ENCODE results near the gene CEP78.

CEP78 gene

DNA sequence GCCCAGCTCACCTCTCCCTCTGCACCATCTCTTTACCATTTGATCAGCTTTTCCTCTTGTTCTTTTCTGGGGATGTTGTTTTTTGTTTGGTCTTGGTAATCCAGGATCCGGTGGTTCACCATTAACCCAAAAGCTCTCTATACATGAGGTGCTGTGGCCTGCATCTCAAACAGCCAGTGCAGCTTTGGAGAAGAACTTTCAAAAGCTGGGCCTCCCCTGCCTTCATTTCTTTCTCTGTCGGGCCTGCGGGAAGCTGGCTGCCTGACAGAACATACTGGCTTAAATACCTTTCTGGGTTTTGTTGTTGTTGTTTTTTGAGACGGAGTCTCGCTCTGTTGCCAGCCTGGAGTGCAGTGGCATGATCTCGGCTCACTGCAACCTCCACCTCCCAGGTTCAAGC, 73.2 kb downstream of the CEP78 start:
- no peak for DNase-seq (ENCODE audit: low spot score)

DNA sequence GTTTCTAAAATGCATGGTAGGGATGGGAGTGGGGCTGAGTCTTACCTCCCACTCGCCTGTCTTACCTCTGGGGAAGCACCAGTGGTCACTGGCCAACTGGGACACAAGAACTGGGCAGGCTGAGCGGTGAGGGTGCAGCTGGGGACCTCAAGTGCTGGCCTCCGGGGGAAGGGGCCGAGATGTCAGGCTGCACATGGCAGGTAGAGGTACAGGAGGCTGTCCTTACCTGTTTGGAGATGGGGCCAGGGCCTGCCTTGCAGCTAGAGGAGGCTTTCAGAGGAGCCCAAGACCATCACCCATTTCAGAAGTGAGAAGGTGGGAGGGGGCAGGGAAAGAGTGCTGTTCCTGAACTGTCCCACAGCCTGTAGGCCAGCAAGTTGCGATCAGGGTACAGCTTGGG, 75.2 kb downstream of the CEP78 start:
- no peak for DNase-seq (ENCODE audit: low spot score)

DNA sequence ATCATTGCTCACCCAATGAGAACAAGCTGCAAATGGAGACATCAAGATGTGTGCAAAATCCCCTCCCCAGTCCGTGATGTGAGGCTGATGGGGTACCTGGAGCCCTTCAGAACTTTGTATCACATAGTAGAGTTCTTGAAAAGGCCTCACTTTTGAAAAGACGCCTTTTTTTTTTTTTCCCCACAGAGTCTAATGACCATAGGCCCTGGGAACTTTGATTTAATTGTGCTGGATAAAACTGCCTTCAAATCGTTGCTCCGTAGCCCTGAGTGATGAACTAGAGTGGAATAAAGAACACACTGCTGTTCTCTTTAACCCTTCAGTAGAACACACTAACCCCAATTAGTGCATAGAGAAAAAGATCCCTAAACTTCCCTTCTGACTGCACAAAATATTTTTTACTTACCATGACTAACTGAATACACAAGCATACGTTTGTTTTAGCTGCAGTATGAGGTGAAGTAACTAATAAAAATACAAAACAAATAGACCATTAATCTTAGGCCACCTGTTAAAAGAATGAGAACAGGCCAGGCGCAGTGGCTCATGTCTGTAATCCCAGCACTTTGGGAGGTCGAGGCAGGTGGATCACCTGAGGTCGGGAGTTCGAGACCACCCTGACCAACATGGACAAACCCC, 76.1 kb downstream of the CEP78 start:
- DNase-seq (ENCODE audit: low spot score) = no peak

DNA sequence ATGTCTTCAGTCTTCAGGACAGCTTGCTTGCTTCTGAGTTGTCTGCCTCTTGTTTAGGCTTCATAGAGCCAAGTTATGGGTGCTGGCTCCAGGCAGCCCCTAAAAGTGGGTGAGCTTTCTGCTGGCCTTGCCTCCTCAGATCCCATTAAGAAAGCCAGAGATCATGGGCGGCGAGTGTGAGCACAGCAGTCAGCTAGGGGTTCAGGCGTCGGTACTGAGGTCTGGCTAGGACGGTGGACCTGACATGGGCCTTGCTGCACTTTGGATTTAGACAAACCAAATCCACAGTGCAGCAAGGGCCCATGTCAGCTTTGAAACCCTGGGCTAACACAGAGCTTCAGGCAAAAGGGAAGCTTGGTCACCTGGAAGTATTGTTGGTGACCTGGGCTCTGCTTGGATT, 78.7 kb downstream of the CEP78 start:
- no peak for DNase-seq (ENCODE audit: low spot score)

DNA sequence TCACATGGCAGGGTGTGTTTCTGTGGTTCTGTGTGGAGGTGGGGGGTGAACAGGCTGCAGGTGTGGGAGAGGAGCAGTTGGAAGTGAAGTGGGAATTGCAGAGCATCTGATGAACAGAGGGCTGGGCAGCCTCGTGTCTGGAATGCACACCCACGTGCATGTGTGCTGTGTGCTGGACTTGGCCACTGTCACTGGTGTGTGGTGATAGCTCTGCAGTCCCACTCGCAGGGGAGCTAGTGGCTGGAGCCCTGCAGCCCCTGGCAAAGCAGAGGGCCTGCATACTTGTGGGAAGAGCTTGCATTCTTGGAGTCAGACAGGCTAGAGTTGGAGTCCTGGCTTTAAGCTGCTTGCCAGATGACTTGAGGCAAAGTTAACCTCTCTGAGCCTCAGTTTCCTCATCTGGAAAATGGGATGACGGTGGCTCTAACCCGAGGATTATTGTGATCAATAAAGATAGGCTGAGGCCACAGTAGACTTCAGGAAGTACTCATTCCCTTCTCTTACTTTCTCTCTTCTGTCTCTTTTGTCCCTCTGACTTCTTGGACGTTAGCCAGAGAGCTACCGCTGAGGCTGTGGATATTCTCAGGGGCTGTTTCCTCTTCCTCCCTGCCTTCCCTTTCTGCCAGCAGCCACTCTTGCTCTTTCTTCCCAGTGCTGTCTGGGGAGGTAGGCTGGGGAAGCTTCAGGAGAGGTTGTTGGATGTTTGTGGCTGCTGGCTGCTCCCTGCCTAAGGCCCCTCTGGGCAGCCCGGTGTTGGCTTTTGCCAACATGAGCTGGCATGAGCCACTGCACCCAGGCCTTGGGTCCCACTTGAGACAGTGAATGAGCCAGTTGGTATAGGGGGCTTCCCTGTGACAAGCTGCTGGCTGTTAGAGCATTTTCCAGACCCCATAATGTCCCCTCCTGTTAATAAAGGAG, 79.3 kb downstream of the CEP78 start:
- no peak for DNase-seq (ENCODE audit: low spot score)

DNA sequence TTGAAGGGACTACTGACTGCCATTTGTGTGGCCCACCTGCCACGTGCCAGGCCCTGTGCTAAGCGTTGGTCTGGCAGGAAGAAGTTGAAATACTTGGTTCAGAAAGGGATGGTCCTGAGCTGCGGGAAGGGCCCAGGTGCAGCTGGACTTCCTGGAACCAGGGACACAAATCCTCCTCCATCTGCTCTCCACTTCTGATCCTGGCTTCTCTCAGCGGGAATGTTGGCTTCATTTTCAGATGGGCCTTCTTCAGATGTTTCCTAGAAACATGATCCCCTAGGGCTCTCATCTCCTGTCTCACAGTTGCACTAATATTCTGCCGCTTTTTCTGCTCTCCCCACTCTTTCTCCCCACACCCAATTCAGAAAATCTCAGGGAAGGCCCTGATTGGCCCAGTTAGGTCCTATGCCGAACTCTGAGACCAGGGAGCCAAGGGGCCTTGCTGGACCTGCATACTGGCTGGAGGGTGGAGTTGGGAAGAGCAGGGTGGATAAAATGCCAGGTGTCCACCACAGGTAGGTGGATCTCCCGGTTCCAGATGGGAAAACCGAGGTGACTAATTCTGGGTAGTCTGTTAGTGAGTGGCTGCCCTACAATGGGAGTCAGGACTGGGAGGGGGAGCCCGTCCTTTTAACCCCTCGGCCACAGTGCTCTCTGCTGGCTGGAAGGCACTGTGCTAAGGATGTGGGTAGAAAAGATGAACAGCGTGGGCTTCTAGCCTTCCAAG, 80.5 kb downstream of the CEP78 start:
- no peak for DNase-seq (ENCODE audit: low spot score)

DNA sequence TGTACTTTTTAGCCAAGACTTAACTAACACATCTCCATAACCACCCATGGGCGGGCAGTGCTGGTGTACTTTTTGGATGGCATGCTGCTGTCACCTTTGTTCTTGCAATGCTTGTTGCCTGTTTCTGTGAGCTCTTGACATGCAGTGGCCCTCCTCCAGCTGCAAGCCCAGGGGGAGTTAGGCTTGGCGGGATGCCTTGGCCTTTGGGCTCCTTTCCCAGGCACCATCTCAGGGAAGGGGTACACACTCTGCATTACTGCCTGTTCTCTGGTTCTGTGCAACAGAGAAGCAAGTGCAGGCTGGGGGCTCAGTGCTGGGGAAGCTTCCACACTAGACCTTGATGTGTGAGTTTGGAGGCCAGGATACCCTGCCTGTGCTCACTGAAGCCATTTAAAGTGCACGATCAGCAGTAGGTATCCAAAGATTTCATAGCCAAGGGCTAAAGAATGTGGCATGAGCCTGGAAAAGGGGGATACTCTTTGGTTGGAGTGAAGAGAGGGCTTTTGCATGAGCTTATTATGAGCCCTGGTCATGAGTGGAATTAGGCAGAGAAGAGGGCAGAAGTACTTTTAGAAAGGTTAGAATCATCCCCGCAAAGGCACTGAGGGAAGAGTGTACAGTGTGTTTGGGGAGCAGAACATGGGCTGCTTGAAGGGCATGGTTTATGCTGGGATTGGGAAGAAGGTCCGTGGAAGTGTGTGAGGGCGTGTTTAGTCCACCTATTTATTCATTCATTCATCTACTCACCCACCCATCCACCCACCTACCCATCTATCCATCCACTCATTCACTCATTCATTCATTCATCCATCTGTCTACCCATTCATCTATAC, 83.5 kb downstream of the CEP78 start:
- no peak for DNase-seq (ENCODE audit: low spot score)

DNA sequence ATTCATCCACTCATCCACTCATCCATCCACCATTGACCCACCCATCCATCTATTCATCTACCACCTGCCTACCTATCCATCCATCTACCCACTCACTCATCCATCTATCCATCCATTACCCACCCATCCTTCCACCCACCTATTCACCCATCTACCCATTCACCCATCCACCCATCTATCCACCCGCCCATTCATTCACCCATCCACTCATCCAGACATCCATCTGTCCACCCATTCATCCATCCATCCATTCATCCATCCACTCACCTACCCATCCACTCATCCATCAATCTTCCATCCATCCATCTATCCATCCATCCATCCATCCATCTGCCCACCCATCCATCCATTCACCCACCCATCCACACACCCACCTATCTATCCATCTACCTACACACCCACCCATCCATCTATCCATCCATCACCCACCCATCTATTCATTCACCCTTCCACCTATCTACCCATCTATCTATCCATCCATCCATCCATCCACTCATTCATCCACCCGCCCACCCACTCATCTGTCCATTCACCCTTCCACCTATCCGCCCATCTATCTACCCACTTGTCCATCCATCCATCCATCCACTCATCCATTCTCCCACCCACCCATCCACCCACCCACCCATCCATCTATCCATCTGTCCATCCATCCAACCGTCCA, 84.3 kb downstream of the CEP78 start:
- no peak for DNase-seq (ENCODE audit: low spot score)

DNA sequence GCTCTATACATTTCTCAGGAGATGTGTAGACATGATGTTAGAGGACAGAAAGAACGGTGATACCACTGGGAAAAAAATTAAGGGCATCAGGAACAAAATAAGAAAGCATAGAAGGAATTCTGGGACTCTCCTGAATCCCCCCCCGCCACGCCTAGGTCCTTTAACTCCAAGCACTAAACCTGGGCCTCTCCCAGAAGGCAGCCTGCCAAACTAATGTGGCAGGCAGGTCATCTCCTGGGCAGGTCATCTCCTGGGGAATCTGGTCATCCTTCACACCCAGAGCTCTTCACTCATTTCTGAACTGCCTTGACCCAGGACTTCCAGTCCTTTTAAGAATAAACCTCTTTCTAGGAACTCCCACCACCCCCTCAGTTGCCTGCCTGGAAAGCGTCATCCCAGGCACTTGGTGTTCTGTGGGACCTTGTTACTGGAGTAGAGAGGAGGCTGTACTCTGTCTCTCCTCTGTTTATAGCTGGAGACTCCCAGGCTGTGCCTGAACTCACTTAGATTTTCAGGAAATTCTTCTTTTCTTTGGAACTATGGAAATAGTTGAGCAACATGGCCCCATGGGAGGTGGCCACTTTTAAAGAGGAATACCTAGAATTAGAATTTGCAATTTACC, 85.1 kb downstream of the CEP78 start:
- no peak for DNase-seq (ENCODE audit: low spot score)

DNA sequence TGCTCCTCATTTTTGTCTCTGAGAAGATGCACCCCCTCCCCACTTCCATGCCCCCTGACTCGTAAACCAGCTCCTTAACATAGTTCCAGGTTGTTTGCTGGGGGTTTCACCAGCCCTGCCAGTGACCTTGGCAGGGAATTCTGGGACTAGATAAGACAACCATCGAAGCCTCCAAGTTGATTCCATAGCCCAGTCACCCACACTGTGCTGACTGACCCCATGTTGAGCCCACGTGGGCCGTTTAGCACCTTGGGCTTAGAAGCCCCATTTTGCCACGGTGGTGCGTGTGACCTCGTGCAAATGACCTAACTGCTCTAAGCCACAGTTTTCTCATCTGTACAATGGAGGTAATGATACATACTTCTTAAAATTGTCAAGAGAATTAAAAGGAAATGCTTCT, 85.6 kb downstream of the CEP78 start:
- no peak for DNase-seq (ENCODE audit: low spot score)

DNA sequence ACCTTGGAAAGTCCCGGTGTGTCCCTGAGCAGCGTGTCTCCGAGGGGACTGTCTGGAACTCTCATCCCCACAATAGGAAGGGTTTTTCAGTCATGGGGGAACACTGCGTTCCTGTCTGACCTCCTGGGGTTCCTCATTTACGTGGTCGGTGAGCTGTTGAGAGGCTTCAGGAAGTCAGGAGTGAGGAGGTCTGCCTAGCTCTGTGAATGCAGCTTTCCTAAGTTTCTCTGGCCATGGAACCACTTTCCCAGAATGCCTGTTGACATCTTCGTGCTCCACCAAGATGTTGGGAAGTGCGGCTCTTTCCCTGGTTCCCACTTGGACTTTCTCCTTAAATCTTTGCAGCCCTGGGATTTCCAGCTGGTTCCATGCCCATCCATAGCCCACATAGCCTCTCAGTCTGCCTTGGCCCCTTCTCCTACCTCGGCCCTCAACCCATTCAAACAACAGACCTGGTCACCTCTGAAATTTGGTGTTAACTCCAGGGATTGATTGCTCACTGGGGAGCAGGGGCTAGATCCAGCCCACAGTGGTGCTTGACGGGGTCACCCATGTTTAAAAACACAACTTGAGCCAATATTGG, 88.3 kb downstream of the CEP78 start:
- DNase-seq (ENCODE audit: low spot score) = no peak

DNA sequence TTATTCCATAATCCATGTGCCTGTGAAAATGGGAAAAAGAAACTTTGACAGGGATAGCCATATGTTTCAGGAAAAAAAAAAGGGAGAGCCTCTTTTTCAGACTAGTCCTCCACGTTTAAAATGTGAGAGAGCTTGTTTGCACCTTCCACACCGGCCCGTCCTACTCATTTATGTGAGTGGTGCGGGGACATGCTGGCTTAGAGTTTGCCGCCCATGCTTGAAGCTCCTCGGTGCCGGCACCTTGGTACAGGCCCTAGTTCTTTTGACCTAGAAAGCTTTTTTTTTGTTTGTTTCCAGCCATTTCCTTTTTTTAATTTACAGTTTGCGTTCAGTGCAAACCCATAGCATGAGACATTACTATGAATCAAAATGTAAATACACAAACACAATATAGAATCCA, 88.8 kb downstream of the CEP78 start:
- no peak for DNase-seq (ENCODE audit: low spot score)

DNA sequence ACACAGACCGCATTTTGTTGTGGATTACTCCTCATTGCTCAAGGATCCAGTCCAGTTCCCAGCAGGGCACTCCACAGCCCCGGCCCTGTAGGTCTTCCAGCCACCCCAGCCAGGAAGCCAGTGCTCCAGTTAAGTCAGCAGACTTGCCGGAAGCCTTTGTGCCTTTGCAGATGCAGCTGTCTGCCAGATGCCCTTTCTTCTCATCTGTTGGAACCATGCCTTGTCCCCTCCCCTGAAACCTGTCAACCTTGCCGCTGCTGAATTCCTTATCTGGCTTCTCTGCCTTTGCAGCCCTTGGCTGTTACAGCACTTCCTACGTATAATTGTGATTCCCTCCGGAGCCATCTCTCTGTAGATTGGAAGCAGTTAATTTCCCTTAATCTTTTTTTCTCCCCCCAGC, 89.5 kb downstream of the CEP78 start:
- DNase-seq (ENCODE audit: low spot score) = no peak

DNA sequence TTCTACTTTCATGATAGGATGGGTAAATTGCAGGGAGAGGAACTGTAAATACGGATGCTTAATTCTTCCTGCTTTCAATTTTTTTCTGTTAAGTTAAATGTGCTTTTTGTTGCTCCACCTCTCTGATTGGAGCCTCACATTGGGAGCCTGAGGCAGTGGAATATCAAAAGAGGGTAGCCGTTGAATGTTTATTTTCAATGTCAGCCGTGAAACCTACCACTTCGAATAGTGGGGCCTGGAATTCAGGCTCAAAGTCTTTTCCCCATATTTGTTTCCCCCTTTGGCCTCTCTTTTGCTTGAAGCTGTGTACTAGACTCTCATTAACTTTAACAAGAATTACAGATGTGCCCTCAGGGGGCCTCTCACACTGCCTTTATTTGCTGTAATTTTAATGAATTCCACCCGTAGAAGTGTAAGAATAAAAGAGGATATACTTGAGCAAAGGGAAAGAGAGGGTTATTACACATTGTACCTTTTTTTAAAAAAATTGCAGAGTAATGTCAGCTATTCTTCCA, 90.0 kb downstream of the CEP78 start:
- DNase-seq (ENCODE audit: low spot score) = no peak

DNA sequence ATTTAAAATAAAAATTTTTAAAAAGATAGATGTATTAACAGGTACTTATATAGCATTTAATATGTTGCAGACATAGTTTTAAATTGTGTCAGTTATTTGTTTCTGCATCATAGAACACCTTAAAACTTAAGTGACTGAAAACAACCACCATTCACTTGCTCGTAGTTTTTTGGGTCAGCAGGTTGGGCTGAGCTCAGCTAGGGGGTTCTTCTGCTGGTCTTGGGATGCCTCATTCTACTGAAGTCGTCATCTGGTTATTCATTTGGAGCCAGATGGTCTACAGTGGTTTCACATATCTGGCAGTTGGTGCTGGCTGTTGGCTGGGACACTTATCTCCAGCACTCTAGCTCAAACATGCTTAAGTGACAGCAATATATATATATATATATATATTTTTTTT, 90.7 kb downstream of the CEP78 start:
- DNase-seq (ENCODE audit: low spot score) = no peak

Data from NAMALWA (cell line).